NT2/D1 (cell line): ENCODE measurements around the gene TMEM222.

Experiments used
- YY1 ChIP-seq: IDR thresholded peaks from 2 replicates; pipeline ENCODE4 v1.6.1; 2011; ENCODE audit not compliant: insufficient read length, insufficient read depth
- ZNF274 ChIP-seq: IDR thresholded peaks from 2 replicates; pipeline ENCODE4 v1.6.1; 2011; ENCODE audit warnings: mild to moderate bottlenecking, low read depth, low read length

DNA sequence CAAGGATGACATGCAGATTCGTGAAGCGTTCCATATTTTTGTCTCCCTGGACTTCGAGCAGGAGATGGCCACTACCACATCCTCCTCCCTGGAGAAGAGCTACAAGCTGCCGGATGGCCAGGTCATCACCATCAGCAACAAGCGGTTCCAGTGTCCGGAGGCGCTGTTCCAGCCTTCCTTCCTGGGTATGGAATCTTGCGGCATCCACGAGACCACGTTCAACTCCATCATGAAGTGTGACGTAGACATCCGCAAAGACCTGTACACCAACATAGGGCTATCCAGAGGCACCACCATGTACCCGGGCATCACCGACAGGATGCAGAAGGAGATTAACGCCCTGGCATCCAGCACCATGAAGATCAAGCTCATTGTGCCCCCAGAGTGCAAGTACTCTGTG lies 3.3 kb downstream of the TMEM222 start:
- TF ChIP-seq YY1 (no peak), ZNF274 (no peak)
